HG03457 (cell line): Measurements from ENCODE around the gene ZNF331.

ENCODE experiments used
- ATAC-seq: cut with Tn5 transposase; IDR thresholded peaks from one replicate; pipeline ENCODE4 v1.9.1; 2021; ENCODE audit warnings: moderate number of reproducible peaks; ENCODE audit not compliant: unreplicated experiment

Gene ZNF331

GRCh38 chr19:53624771-53625545, 87.0 kb downstream of the ZNF331 start:
- ATAC-seq, result no peak

- no peak for ATAC-seq
Observed at GRCh38 chr19:53626486-53626885, 88.5 kb downstream of the ZNF331 start.

- no peak for ATAC-seq
Observed at GRCh38 chr19:53626976-53627375, 89.0 kb downstream of the ZNF331 start.
